Panc1 (cell line): Measurements from ENCODE around the gene AFF4. TPM values are rescaled to one million over a fixed set of nuclear protein-coding genes. Genes with fewer than 3 reads are reported as not detected.

Experiments used
- ATAC-seq: fragments of 200-7000 bp; cut with Tn5 transposase; 2 replicates; pipeline ENCODE4 v1.9.1; 2020; ENCODE audit warnings: mild to moderate bottlenecking, moderate library complexity
- BruUV-seq: library from RNA; stranded (reverse); fragments of 400-500 nt; replicated peaks from 2 replicates; lab custom pipeline; 2021; lab: Mats Ljungman, UMichigan
- CTCF ChIA-PET: fragments of 300-600 bp; sonication (Branson Sonifier 250); formaldehyde crosslinking; loops from one replicate; lab custom pipeline; 2022; ENCODE audit warnings: antibody characterized with exemption; lab: Charles Lee
- POLR2A ChIA-PET: fragments of 300-600 bp; sonication (Branson Sonifier 250); formaldehyde crosslinking; loops from one replicate; lab custom pipeline; 2022; ENCODE audit warnings: antibody characterized with exemption; lab: Charles Lee
- DNase-seq: peaks from one replicate; pipeline ENCODE4 v3.0.0-alpha.2; 2010; ENCODE audit warnings: low read depth, low spot score
- H3K27ac ChIP-seq: 2 replicates; pipeline ENCODE4 v1.5.1; 2011; ENCODE audit warnings: mild to moderate bottlenecking, low read length, inconsistent platforms
- H3K27me3 ChIP-seq: fragments of 200-500 bp; sonication (Bioruptor generic); 2 replicates; pipeline ENCODE4 v1.6.0; 2014; ENCODE audit warnings: low read length, inconsistent platforms; ENCODE audit not compliant: control insufficient read depth, insufficient read depth
- H3K36me3 ChIP-seq: fragments of 200-500 bp; sonication (Bioruptor generic); 2 replicates; pipeline ENCODE4 v1.5.1; 2014; ENCODE audit warnings: inconsistent platforms, mild to moderate bottlenecking, low read length, moderate library complexity; ENCODE audit not compliant: control insufficient read depth, insufficient read depth
- H3K4me1 ChIP-seq: 2 replicates; pipeline ENCODE4 v1.5.1; 2011; ENCODE audit warnings: inconsistent platforms, mild to moderate bottlenecking, low read length, moderate library complexity; ENCODE audit not compliant: control insufficient read depth, insufficient read depth
- H3K4me3 ChIP-seq, 2 experiments: 2 replicates each; pipeline ENCODE4 v1.5.1; 2011 to 2012; ENCODE audit warnings: low read depth in 2 of 2, low read length in 2 of 2, mild to moderate bottlenecking in 2 of 2, inconsistent platforms in 1 of 2, moderate library complexity in 1 of 2
- H3K9me3 ChIP-seq: fragments of 200-500 bp; sonication (Bioruptor generic); 2 replicates; pipeline ENCODE4 v1.5.1; 2014; ENCODE audit warnings: low read depth, mild to moderate bottlenecking, inconsistent platforms, low read length, moderate library complexity; ENCODE audit not compliant: control insufficient read depth, insufficient read depth
- POLR2AphosphoS5 ChIP-seq: IDR thresholded peaks from 2 replicates; pipeline ENCODE4 v1.6.1; 2012; ENCODE audit warnings: mild to moderate bottlenecking, low read depth, low read length, moderate library complexity
- SIN3A ChIP-seq: IDR thresholded peaks from 2 replicates; pipeline ENCODE4 v1.6.1; 2012; ENCODE audit warnings: low read depth, mild to moderate bottlenecking, low read length, moderate library complexity, borderline replicate concordance; ENCODE audit not compliant: insufficient read depth
- TCF7L2 ChIP-seq: IDR thresholded peaks from 2 replicates; pipeline ENCODE4 v1.6.1; 2011; ENCODE audit warnings: mild to moderate bottlenecking, low read depth, low read length, inconsistent platforms
- in situ Hi-C: cut with HindIII; loops from 2 replicates; pipeline ENCODE4 v1.10.0; 2016; ENCODE audit warnings: low sequenced_read_pairs, low pct_unique_long_range_greater_than_20kb
- intact Hi-C: fragments of 100-400 bp; cut with micrococcal nuclease; formaldehyde crosslinking; loops from one replicate; pipeline ENCODE4 v1.10.0; 2022; ENCODE audit not compliant: unreplicated experiment
- total RNA-seq: library from RNA; stranded (reverse); gene quantifications from one replicate; pipeline ENCODE4 v1.2.1, GENCODE V29; 2021; ENCODE audit not compliant: unreplicated experiment
- TF ChIP-seq, protein P1 (sequence below): fragments of 450-650 bp; IDR thresholded peaks from 2 replicates; pipeline ENCODE4 v1.5.1; 2017; ENCODE audit warnings: mild to moderate bottlenecking
- TF ChIP-seq, protein P2 (sequence below), 2 experiments: IDR thresholded peaks; 2 replicates each; pipeline ENCODE4 v1.6.1; 2011 to 2012; ENCODE audit warnings: low read depth in 2 of 2, control low read depth in 1 of 2, low read length in 1 of 2, mild to moderate bottlenecking in 1 of 2, moderate library complexity in 1 of 2; ENCODE audit not compliant: insufficient read depth in 1 of 2

AFF4 gene
- total RNA-seq, 1 experiment from 2014 or later = 78.3 TPM

DNA sequence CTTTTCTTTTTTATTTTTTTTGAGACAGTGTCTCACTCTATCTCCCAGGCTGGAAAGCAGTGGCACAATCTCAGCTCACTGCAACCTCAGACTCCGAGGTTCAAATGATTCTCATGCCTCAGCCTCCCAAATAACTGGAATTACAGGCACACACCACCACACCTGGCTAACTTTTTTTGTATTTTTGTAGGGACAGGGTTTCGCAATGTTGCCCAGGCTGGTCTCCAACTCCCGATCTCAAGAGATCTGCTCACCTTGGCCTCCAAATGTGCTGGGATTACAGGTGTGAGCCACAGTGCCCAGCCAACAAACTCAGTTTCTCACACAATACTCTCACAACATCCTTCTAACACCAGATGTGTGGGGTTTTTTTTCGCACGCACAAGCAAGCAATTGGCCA is 22.1 kb downstream of the AFF4 start:
- in situ Hi-C loops = no loop called here
- ATAC-seq (no peak), DNase-seq (no peak)
- ChIA-PET CTCF (no interaction called here), POLR2A (no interaction called here)
- intact Hi-C loops = no loop called here
- no peaks in the 10 kb centered on the region for H3K9me3 ChIP-seq
- no peak overlapping the region for H3K4me3 ChIP-seq
- peaks cover 6% of the 10 kb centered on the region; the same call in 1 of the 2 replicates for H3K36me3 ChIP-seq
- no peaks in the 10 kb centered on the region for H3K27me3 ChIP-seq
- TF ChIP-seq POLR2AphosphoS5 (no peak), SIN3A (no peak), TCF7L2 (no peak)
- TF ChIP-seq, protein P1, sequence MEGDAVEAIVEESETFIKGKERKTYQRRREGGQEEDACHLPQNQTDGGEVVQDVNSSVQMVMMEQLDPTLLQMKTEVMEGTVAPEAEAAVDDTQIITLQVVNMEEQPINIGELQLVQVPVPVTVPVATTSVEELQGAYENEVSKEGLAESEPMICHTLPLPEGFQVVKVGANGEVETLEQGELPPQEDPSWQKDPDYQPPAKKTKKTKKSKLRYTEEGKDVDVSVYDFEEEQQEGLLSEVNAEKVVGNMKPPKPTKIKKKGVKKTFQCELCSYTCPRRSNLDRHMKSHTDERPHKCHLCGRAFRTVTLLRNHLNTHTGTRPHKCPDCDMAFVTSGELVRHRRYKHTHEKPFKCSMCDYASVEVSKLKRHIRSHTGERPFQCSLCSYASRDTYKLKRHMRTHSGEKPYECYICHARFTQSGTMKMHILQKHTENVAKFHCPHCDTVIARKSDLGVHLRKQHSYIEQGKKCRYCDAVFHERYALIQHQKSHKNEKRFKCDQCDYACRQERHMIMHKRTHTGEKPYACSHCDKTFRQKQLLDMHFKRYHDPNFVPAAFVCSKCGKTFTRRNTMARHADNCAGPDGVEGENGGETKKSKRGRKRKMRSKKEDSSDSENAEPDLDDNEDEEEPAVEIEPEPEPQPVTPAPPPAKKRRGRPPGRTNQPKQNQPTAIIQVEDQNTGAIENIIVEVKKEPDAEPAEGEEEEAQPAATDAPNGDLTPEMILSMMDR = no peak
- TF ChIP-seq, protein P2, sequence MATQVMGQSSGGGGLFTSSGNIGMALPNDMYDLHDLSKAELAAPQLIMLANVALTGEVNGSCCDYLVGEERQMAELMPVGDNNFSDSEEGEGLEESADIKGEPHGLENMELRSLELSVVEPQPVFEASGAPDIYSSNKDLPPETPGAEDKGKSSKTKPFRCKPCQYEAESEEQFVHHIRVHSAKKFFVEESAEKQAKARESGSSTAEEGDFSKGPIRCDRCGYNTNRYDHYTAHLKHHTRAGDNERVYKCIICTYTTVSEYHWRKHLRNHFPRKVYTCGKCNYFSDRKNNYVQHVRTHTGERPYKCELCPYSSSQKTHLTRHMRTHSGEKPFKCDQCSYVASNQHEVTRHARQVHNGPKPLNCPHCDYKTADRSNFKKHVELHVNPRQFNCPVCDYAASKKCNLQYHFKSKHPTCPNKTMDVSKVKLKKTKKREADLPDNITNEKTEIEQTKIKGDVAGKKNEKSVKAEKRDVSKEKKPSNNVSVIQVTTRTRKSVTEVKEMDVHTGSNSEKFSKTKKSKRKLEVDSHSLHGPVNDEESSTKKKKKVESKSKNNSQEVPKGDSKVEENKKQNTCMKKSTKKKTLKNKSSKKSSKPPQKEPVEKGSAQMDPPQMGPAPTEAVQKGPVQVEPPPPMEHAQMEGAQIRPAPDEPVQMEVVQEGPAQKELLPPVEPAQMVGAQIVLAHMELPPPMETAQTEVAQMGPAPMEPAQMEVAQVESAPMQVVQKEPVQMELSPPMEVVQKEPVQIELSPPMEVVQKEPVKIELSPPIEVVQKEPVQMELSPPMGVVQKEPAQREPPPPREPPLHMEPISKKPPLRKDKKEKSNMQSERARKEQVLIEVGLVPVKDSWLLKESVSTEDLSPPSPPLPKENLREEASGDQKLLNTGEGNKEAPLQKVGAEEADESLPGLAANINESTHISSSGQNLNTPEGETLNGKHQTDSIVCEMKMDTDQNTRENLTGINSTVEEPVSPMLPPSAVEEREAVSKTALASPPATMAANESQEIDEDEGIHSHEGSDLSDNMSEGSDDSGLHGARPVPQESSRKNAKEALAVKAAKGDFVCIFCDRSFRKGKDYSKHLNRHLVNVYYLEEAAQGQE (IDR thresholded peaks at IDR 0.05; ENCODE audit: insufficient read depth in 1 of 2, low read depth in 2 of 2, low read length in 1 of 2) = no peak
- no peaks in the 10 kb centered on the region for H3K4me1 ChIP-seq
- BruUV-seq = no TSS peak
- no peak overlapping the region for H3K27ac ChIP-seq

DNA sequence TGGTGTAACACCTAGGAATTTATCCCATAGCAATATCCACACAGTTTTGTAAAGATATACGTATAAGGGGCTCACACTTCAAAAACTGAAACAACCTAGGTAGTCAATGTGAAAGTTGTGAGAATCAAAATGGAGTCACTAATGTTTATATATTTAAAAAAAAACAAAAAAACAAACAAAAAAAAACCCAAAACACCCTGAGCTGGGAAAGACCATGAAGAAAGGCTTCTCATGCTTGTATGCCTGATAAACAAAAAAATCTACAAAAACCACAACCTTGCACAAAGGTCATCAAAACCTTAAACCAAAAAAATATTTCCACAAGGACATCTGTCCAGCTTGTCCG is 35.4 kb downstream of the AFF4 start:
- ATAC-seq (no peak), DNase-seq (no peak)
- no peak overlapping the region for H3K27ac ChIP-seq
- peaks cover 51% of the 10 kb centered on the region for H3K36me3 ChIP-seq
- H3K4me1 ChIP-seq = no peaks in the 10 kb centered on the region
- H3K27me3 ChIP-seq = no peaks in the 10 kb centered on the region
- no TSS peak for BruUV-seq
- no peak overlapping the region for H3K4me3 ChIP-seq
- CTCF ChIA-PET = no interaction called here
- POLR2A ChIA-PET = no interaction called here
- in situ Hi-C loops (no loop called here), intact Hi-C loops (no loop called here)
- H3K9me3 ChIP-seq = no peaks in the 10 kb centered on the region
- TF ChIP-seq, protein P2 (IDR thresholded peaks at IDR 0.05; ENCODE audit: insufficient read depth in 1 of 2, low read depth in 2 of 2, low read length in 1 of 2) = no peak
- no peak for TF ChIP-seq TCF7L2
- no peak for TF ChIP-seq POLR2AphosphoS5
- TF ChIP-seq SIN3A = no peak
- TF ChIP-seq, protein P1 = no peak
